Measurements from ENCODE around the gene GPX4. TPM values are rescaled to one million over a fixed set of nuclear protein-coding genes. Genes with fewer than 3 reads are reported as not detected.

The GPX4 gene
- total RNA-seq, 1 experiment from 2014 or later = 232 TPM

- H3K4me1 ChIP-seq = no peaks in the 10 kb centered on the region
- H3K9me3 ChIP-seq (replicated peaks) = no peaks in the 10 kb centered on the region
- peaks cover 33% of the 10 kb centered on the region for H3K36me3 ChIP-seq
- no peaks in the 10 kb centered on the region for H3K27me3 ChIP-seq
- DNase-seq = no peak
- no peak overlapping the region for H3K27ac ChIP-seq
- H3K4me3 ChIP-seq = no peak overlapping the region
Observed at GRCh38 chr19:1155352-1156304, 51.8 kb downstream of the GPX4 start.

Other genes with a start within 250 kb of the GPX4 start
- 0.08 and 0.18 TPM in 2 replicates for gene CFD, start 244.3 kb upstream of the GPX4 start, total RNA-seq (2014; rRNA removed; shearing (Covaris generic))
- 19.6 and 21.3 TPM in 2 replicates for gene MED16, start 210.8 kb upstream of the GPX4 start, total RNA-seq (2014; rRNA removed; shearing (Covaris generic))
- not detected in 2 replicates for gene RNU6-9, start 210.5 kb upstream of the GPX4 start, total RNA-seq (2014; rRNA removed; shearing (Covaris generic))
- 18.3 and 19.8 TPM in 2 replicates for gene R3HDM4, start 190.8 kb upstream of the GPX4 start, total RNA-seq (2014; rRNA removed; shearing (Covaris generic))
- 0.08 TPM in 1 of 2 replicates, not detected in the other for gene KISS1R, start 186.7 kb upstream of the GPX4 start, total RNA-seq (2014; rRNA removed; shearing (Covaris generic))
- 28.7 and 34.8 TPM in 2 replicates for gene ARID3A, start 178.0 kb upstream of the GPX4 start, total RNA-seq (2014; rRNA removed; shearing (Covaris generic))
- 47.5 and 58.9 TPM in 2 replicates for gene WDR18, start 119.6 kb upstream of the GPX4 start, total RNA-seq (2014; rRNA removed; shearing (Covaris generic))
- not detected in 2 replicates for gene GRIN3B, start 103.6 kb upstream of the GPX4 start, total RNA-seq (2014; rRNA removed; shearing (Covaris generic))
- gene TMEM259, start 82.9 kb upstream of the GPX4 start, total RNA-seq (2014; rRNA removed; shearing (Covaris generic)) = 61.0 and 66.8 TPM in 2 replicates
- not detected in 2 replicates for gene RNU6-2, start 82.5 kb upstream of the GPX4 start, total RNA-seq (2014; rRNA removed; shearing (Covaris generic))
- 87.2 and 91.4 TPM in 2 replicates for gene CNN2, start 77.4 kb upstream of the GPX4 start, total RNA-seq (2014; rRNA removed; shearing (Covaris generic))
- 7.8 and 11.0 TPM in 2 replicates for gene ABCA7, start 63.9 kb upstream of the GPX4 start, total RNA-seq (2014; rRNA removed; shearing (Covaris generic))
- 2.9 TPM in 2 replicates for gene ARHGAP45, start 36.8 kb upstream of the GPX4 start, total RNA-seq (2014; rRNA removed; shearing (Covaris generic))
- 176 and 183 TPM in 2 replicates for gene POLR2E, start 8.6 kb upstream of the GPX4 start, total RNA-seq (2014; rRNA removed; shearing (Covaris generic))
- gene SBNO2, start 70.3 kb downstream of the GPX4 start, total RNA-seq (2014; rRNA removed; shearing (Covaris generic)) = 15.0 and 17.1 TPM in 2 replicates
- gene STK11, start 101.8 kb downstream of the GPX4 start, total RNA-seq (2014; rRNA removed; shearing (Covaris generic)) = 40.4 and 43.6 TPM in 2 replicates
- gene CBARP, start 134.0 kb downstream of the GPX4 start, total RNA-seq (2014; rRNA removed; shearing (Covaris generic)) = 1.2 and 1.9 TPM in 2 replicates
- 25.5 and 32.2 TPM in 2 replicates for gene ATP5F1D, start 137.8 kb downstream of the GPX4 start, total RNA-seq (2014; rRNA removed; shearing (Covaris generic))
- gene MIDN, start 144.6 kb downstream of the GPX4 start, total RNA-seq (2014; rRNA removed; shearing (Covaris generic)) = 9.1 TPM in 2 replicates
- 159 and 181 TPM in 2 replicates for gene CIRBP, start 165.3 kb downstream of the GPX4 start, total RNA-seq (2014; rRNA removed; shearing (Covaris generic))
- gene FAM174C, start 171.5 kb downstream of the GPX4 start, total RNA-seq (2014; rRNA removed; shearing (Covaris generic)) = 22.3 and 25.1 TPM in 2 replicates
- gene EFNA2, start 181.9 kb downstream of the GPX4 start, total RNA-seq (2014; rRNA removed; shearing (Covaris generic)) = 1.0 and 2.8 TPM in 2 replicates